Skeletal muscle tissue (tissue), 4 donors: ENCODE data around the gene ZNF385D. TPM values are rescaled to one million over a fixed set of nuclear protein-coding genes. Genes with fewer than 3 reads are reported as not detected.

Experiments used
- H3K27ac ChIP-seq: one replicate; pipeline ENCODE4 v1.7.0; 2013; ENCODE audit warnings: mild to moderate bottlenecking, low read depth, low read length, inconsistent platforms
- H3K27me3 ChIP-seq, 3 donors: one replicate each; pipeline ENCODE4 v1.7.0; 2013; ENCODE audit warnings: low read length in 3 of 3; ENCODE audit not compliant: control insufficient read depth in 3 of 3, insufficient read depth in 3 of 3
- H3K36me3 ChIP-seq, 3 donors: one replicate each; pipeline ENCODE4 v1.7.0; 2013; ENCODE audit warnings: low read length in 3 of 3; ENCODE audit not compliant: control insufficient read depth in 3 of 3, insufficient read depth in 3 of 3
- H3K4me1 ChIP-seq, 3 donors: one replicate each; pipeline ENCODE4 v1.7.0; 2013; ENCODE audit warnings: low read length in 3 of 3, mild to moderate bottlenecking in 3 of 3; ENCODE audit not compliant: control insufficient read depth in 3 of 3, insufficient read depth in 3 of 3
- H3K4me3 ChIP-seq, 3 donors: one replicate each; pipeline ENCODE4 v1.7.0; 2013; ENCODE audit warnings: low read length in 3 of 3
- H3K9ac ChIP-seq, 3 donors: one replicate each; pipeline ENCODE4 v1.7.0; 2013; ENCODE audit warnings: low read length in 3 of 3, mild to moderate bottlenecking in 3 of 3, moderate library complexity in 2 of 3, low read depth in 1 of 3
- H3K9me3 ChIP-seq, 3 donors: one replicate each; pipeline ENCODE4 v1.7.0; 2013; ENCODE audit warnings: low read length in 3 of 3; ENCODE audit not compliant: control insufficient read depth in 3 of 3
- total RNA-seq: library from RNA; depleted of rRNA; stranded (reverse); fragments of >200 nt; gene quantifications from one replicate; pipeline ENCODE4 v1.2.3, GENCODE V29; 2014
- donor health status: Osteomylitis.

The ZNF385D gene
- total RNA-seq, 1 donor from 2014 or later = 9.4 TPM

DNA sequence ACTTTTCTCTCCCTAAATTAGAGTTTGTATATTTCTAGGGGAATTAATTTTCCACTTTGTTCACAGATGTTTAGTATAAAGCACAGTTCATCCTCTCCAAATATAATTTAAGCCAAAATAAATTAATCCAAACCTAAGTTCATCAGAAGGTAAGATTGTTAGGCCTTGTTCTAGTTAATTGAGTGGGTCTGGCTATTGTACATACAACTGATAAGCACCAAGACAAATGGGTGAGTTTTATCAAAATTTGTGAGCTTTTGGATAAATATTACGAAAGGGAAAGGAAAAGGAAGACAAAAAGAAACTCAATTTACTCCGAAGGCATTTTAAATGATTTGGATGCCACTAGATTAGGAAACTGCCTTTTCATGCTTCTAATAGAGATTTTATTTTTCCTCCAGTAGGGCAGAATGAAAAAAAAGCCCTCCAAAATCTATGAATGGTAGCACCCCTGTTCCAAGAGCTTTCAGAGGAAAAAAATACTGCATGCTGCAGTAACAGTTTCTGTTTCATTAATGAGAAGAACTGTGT, 304.0 kb downstream of the ZNF385D start:
- no peak overlapping the region for H3K27ac ChIP-seq
- peaks cover 0 to 3% (median 0%) of the 10 kb centered on the region in 3 donors for H3K4me1 ChIP-seq
- H3K9ac ChIP-seq = no peak overlapping the region
- H3K27me3 ChIP-seq = no peaks in the 10 kb centered on the region
- H3K36me3 ChIP-seq = no peaks in the 10 kb centered on the region
- peak overlapping the region in 1 of 3 donors; percentile 11 for H3K4me3 ChIP-seq
- no peaks in the 10 kb centered on the region for H3K9me3 ChIP-seq

DNA sequence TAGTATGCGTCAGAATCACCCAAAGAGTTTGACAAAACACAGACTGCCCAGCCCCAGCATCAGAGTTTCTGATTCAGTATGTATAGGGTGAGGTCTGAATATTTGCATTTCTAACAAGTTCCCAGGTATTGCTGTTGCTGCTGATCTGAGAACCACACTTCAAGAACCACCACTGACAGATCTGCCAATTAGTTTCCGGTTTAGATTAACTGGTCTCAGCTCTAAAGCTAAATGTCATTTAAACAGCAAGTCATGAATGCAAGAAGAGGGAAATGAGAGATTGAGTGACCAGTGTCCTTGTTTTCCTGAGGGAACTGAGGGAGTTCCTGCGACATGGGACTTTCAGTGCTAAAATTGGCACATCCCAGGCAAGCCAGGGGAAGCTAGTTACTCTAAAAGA, 305.0 kb downstream of the ZNF385D start:
- peaks cover 0 to 3% (median 0%) of the 10 kb centered on the region in 3 donors for H3K4me1 ChIP-seq
- H3K27me3 ChIP-seq = no peaks in the 10 kb centered on the region
- H3K36me3 ChIP-seq = no peaks in the 10 kb centered on the region
- no peak overlapping the region for H3K4me3 ChIP-seq
- no peaks in the 10 kb centered on the region for H3K9me3 ChIP-seq
- H3K27ac ChIP-seq = no peak overlapping the region
- H3K9ac ChIP-seq = no peak overlapping the region

DNA sequence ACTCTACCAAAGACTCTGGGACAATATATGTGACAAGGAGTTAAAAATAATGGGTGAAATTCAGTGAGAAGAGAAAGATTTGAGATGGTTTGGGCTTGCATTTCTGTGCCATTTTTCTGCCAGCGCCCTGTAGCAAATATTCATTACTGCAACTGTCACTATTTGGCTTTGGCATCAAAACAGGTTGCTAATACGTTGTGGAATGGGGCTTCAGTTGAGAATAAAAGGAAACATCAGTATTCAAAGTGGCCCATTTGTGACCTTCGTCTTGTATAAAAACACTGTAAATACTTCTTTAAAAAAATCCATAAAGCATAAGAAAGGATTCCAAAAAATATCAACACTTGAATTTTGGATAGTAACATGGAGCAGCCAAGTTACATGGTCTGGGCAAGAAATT, 309.2 kb downstream of the ZNF385D start:
- H3K4me3 ChIP-seq = no peak overlapping the region
- H3K27ac ChIP-seq = no peak overlapping the region

DNA sequence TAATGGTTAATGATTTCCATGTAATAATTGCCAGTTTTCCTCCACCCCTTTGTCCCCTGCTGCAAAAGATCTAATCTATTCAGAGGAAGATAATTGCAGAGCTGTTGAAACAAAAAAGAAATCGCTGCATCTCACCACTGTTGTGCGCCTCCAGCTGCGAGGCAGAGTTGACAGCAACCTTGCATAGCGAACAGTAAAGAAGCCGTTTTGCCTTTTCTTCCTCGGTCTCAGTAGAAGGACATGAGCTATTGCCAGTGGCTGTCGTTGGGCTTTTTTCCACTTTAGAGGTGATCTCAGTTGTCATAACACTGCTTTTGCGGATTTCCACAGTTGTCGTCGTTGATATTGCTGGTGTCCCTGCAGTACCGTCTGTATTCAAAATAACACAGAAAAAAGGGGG, 314.2 kb downstream of the ZNF385D start:
- no peak overlapping the region for H3K9ac ChIP-seq
- no peaks in the 10 kb centered on the region for H3K4me1 ChIP-seq
- no peak overlapping the region for H3K4me3 ChIP-seq
- H3K27me3 ChIP-seq = no peaks in the 10 kb centered on the region
- H3K27ac ChIP-seq = no peak overlapping the region
- no peaks in the 10 kb centered on the region for H3K36me3 ChIP-seq
- H3K9me3 ChIP-seq = no peaks in the 10 kb centered on the region

More for the DNA sequence above, 309.2 kb downstream of the ZNF385D start:
- H3K4me1 ChIP-seq = no peaks in the 10 kb centered on the region
- no peak overlapping the region for H3K9ac ChIP-seq
- H3K9me3 ChIP-seq = no peaks in the 10 kb centered on the region
- no peaks in the 10 kb centered on the region for H3K36me3 ChIP-seq
- H3K27me3 ChIP-seq = no peaks in the 10 kb centered on the region

DNA sequence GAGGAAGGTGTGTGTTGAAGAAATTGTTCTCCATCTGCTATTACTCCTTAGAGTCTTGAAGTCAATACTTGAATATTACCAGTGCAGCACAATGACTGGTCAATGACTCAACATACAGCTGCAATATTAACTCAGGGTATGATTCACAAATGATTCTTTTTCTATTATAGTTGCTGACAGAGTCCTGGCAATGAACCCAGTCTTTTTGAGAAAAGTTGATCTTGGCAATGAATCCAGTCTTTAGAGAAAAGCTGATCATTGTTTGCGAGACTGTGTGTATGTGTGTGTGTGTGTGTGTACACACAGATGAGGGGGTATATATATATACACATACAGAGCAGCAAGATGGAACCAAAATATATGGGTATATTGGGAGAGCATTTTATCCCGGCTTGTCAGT, 315.1 kb downstream of the ZNF385D start:
- Histone ChIP-seq H3K9ac (no peak overlapping the region), H3K27ac (no peak overlapping the region), H3K36me3 (no peaks in the 10 kb centered on the region), H3K27me3 (no peaks in the 10 kb centered on the region), H3K9me3 (no peaks in the 10 kb centered on the region), H3K4me3 (no peak overlapping the region), H3K4me1 (no peaks in the 10 kb centered on the region)

DNA sequence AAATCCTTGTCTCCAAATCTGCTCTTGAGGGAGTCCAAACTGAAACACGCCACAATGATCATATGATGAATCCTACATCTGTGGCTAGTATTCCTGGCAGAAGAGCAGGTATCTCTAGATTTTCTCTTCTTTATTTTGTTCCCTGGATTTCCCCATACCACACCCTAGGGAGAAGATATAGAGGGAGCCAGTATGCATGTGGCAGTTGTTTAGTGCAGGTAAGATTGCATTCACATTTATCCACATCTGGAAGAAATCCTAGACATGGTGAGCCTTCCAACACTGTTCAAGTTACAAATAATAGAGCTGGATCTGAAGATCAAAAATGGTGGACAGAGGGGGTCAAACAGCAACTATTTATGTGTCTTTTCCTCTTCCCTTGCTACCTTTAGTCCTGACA, 316.7 kb downstream of the ZNF385D start:
- Histone ChIP-seq H3K9me3 (no peaks in the 10 kb centered on the region), H3K4me1 (no peaks in the 10 kb centered on the region), H3K27ac (no peak overlapping the region), H3K4me3 (no peak overlapping the region), H3K27me3 (no peaks in the 10 kb centered on the region), H3K36me3 (no peaks in the 10 kb centered on the region), H3K9ac (no peak overlapping the region)

DNA sequence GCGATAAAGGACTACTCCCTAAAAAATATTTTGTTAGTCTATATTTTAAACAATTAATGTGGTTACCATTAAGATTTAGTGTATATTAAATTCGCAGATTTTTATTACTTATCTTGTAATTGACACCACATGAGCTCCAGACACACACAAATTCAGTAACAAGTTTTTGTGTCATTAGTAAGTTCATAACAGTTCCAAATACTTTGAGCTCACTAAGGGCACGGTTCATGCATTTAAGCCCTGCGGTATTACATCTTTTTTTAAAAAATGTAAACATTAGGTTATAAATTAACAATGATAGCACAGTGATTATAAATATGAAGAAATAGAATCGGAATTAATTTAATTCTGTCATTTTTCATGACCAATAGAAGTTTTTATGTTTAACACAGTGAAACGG, 317.3 kb downstream of the ZNF385D start:
- H3K4me3 ChIP-seq = no peak overlapping the region
- no peaks in the 10 kb centered on the region for H3K4me1 ChIP-seq
- H3K9ac ChIP-seq = no peak overlapping the region
- H3K36me3 ChIP-seq = no peaks in the 10 kb centered on the region
- H3K27me3 ChIP-seq = no peaks in the 10 kb centered on the region
- no peaks in the 10 kb centered on the region for H3K9me3 ChIP-seq
- no peak overlapping the region for H3K27ac ChIP-seq

DNA sequence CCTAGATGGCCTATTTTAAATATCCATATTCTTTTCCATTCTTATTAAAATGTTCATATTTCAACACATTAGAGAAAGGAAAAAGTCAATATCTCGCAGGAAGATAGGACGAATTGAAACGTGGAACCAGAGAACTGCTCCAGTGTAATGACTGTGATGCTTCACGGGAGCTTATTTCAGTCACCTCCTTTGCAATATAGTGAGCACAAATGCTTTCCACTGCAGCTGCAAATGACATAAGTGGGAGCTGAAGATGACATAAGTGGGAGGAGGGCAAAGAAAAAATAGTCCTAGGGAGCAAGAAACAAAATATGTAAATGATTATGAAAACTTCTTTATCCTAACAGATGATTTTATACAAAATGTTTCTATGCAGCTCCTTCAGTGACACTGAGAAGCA, 324.1 kb downstream of the ZNF385D start:
- no peaks in the 10 kb centered on the region for H3K9me3 ChIP-seq
- H3K27ac ChIP-seq = no peak overlapping the region
- H3K9ac ChIP-seq = no peak overlapping the region
- no peaks in the 10 kb centered on the region for H3K36me3 ChIP-seq
- no peaks in the 10 kb centered on the region for H3K4me1 ChIP-seq
- H3K4me3 ChIP-seq = no peak overlapping the region
- H3K27me3 ChIP-seq = no peaks in the 10 kb centered on the region

DNA sequence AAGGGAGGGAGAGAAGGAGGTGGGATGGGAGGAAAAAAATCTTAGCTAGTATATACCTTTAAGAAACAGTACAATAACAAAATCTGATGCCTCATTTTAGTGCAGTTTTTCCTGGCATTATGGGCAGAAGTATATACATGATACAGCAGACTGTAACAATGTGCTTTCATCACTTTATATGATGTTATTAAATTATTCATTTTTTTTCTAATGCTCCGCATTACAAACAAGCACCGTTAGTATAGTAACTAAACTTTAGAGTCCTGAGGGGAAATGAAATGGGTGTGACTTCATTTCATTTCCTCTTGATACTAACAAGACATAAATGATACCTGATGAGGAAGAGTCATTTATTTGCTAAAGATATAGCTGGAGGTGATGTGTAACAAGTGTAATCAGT, 325.3 kb downstream of the ZNF385D start:
- Histone ChIP-seq H3K27ac (no peak overlapping the region), H3K27me3 (no peaks in the 10 kb centered on the region), H3K4me3 (no peak overlapping the region), H3K36me3 (no peaks in the 10 kb centered on the region), H3K9ac (no peak overlapping the region), H3K4me1 (no peaks in the 10 kb centered on the region), H3K9me3 (no peaks in the 10 kb centered on the region)

DNA sequence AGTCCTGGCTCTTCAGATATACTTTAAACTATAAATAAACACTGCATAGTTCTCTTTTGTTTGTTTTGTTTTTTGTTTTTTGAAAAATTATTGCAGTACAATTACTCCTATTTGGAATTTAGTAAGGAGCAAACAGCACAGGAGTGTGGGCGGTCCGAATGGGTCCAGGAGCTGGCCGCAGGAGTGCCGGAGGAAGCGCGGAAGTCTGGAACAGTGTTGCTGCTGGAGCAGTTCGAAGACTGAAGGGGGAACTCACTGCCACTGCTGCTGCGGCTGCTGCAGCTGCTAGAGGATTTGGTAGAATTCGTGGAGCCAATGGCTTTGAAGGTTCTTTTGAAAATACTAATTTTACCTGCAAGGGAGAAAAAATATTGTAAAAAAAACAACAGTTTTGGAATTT, 329.9 kb downstream of the ZNF385D start:
- no peak overlapping the region for H3K4me3 ChIP-seq
- no peak overlapping the region for H3K9ac ChIP-seq
- no peaks in the 10 kb centered on the region for H3K36me3 ChIP-seq
- H3K4me1 ChIP-seq = no peaks in the 10 kb centered on the region
- no peaks in the 10 kb centered on the region for H3K27me3 ChIP-seq
- no peak overlapping the region for H3K27ac ChIP-seq
- H3K9me3 ChIP-seq = no peaks in the 10 kb centered on the region

DNA sequence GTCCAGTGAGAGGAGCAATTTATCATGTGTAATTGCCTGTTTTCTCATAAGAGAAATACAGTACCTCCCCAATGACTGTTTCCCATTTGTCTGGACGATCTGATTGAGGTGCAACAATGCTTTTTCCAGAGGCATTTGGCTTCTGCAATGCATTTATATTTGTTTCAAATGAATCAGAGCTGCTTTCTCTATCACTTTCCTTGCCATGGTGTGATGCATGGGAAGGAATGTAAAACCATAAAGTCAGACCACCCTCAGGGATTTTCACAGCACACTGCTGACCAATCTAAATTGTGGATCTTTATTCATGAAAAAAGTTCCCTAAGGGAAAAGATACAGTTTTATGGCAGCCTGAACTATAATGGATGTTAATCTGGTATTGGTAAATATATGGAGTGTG, 333.0 kb downstream of the ZNF385D start:
- H3K9ac ChIP-seq = no peak overlapping the region
- no peaks in the 10 kb centered on the region for H3K9me3 ChIP-seq
- H3K36me3 ChIP-seq = no peaks in the 10 kb centered on the region
- H3K4me3 ChIP-seq = no peak overlapping the region
- H3K27me3 ChIP-seq = no peaks in the 10 kb centered on the region
- no peaks in the 10 kb centered on the region for H3K4me1 ChIP-seq
- H3K27ac ChIP-seq = no peak overlapping the region
